HuH-7 (cell line): ENCODE measurements around the gene C17orf67.
"Not testable (repeated sequence)": the region's sequence is repeated elsewhere in the genome, so short reads cannot be mapped to it uniquely, and the experiment has no call there.

Experiments
- DNase-seq: peaks from one replicate; pipeline ENCODE4 v3.0.0; 2011; ENCODE audit warnings: low spot score

Gene C17orf67

DNA sequence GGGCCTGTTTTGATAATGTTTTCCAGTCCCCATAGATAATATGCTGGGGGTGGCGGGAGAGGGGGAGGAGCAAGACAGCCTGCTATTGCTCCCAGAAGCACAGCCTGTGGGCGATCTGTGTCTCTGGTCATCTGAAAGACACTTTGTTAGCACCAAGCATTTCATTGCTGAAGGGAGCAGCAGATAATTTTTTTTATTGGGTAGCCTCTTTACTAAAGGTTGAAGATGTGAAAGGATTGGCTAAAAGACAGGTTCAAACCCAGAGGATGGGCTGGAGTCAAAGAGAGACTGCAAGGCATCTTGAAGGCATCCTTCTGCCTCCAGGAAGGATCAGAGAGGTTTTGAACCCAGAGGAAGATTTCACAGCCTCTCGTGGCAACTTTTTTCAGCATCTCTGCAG lies 60.6 kb downstream of the C17orf67 start:
- no peak for DNase-seq

DNA sequence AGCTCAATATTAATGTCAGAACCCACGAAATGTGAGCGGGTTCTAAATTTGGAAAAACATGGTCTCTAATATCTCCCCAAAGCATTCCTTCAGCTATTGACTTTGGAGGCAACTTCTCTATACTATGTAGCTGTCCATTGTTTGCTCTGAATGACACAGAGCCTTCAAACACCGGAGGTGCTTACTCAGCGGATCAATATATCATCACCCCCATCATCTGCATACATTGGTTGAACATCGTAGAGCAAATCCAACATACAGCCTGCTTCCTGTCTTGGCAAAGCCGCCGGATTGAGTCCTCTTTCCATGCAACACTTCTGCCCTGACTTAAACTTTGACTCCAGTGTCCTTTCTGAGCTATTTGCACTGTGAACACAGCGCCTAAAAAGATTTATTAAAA lies 61.3 kb downstream of the C17orf67 start:
- no peak for DNase-seq

DNA sequence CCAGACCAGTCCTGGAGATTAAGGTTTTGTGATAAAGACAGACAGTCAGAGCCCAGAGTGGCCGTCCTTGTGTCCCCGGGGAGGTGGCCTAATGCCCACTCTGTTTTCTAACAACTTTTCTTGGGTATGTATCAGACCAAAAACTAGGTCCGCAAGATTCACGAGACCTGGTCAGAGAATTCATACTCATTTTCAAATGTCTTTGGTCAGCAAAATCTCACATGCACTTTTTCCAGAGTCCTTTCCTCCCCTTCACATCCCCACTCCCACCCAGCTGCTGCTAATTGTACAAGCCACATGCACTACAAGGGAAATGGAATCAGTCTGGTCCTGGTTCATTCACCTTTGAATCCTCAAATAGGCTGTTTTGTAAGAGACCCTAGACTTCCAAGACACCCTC lies 61.7 kb downstream of the C17orf67 start:
- no peak for DNase-seq

DNA sequence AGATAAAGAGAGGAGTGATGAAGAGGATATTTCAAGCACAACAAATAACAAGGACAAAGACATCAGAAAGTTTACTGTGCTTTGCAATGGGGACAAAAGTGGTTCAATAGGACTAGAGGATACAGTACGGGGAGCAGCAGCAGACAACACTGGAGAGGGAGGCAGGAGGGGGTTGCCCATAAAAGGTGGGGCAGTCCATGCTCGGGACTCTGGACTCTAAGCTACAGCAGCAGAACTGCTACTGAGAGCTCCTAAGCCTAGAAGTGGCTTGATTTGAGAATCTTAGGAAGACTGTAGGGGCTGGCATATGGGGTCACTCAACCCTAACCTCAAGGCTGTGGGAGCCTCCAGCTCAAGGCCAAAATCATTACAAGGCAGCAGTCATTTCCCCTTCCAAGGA lies 62.2 kb downstream of the C17orf67 start:
- DNase-seq: no peak

DNA sequence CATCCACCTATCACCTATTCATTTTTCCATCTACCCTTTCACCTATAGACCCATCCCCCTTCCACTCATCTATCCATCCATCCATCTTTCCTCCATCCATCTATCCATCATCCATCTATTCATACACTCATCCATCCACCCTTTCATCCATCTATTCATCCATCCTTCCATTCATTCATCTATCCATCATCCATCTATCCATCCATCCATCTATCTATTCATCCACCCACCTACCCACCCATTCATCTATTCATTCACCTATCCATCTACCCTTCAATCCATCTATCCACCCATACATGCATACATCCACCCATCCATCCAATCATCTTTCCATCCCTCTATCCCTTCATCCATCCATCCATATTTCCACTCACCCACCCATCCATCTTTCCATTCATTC lies 63.3 kb downstream of the C17orf67 start:
- no peak for DNase-seq

DNA sequence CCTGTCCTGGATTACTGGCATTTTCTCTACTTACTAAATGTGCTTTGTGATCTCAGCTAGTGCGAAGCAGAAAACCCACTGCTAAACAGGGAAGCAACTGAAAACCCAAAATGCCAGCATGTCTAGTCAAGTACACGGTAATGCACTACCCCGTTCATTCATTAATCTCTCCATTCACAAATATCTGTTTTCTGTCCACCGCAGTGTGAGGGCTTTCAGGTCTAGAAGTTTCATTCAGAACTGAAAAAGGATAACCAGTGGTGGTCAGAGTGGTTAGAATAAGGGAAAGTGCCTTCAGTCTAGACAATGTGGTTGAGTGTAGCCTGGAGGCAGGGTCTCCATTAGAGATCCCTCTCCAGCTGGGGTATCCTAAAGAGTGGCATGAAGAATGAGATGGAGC lies 68.3 kb downstream of the C17orf67 start:
- no peak for DNase-seq

DNA sequence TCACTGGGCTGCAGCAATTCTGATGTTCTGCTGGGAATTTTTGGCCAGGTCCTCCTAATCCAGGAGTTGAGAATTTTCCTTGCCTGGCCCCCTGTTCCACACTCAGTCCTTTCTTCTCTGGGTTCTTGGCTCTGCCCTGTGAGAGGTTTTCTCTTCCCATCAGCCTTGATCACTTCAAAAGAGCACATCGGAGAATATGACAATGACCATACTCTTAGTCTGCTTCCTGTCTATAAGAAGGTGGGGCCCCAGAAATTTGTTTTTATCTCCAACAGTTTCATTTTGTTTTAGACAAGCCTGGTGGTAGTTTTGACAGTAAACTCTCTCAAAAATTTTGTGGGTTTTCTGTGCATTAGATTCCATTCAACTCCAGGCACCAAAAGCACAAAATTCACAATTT lies 70.7 kb downstream of the C17orf67 start:
- no peak for DNase-seq

DNA sequence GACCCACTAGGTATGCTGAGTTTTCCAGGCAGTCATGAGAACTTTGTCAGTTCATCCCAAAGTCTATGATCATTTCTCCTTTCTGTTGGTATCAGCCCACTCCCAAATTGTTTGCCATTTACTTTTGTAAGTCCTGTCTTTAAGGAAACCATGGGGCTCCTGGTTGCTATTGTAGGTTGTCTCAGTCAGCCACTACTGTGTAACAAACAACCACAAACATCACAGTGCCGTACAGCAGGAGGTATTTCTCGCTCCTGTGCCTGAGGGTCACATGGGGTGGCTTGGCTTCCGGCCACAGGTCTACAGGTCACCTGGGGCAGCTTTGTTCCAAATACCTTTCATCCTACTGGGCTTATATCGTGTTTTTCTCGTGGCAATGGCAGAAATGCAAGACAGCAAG lies 71.6 kb downstream of the C17orf67 start:
- DNase-seq: no peak

DNA sequence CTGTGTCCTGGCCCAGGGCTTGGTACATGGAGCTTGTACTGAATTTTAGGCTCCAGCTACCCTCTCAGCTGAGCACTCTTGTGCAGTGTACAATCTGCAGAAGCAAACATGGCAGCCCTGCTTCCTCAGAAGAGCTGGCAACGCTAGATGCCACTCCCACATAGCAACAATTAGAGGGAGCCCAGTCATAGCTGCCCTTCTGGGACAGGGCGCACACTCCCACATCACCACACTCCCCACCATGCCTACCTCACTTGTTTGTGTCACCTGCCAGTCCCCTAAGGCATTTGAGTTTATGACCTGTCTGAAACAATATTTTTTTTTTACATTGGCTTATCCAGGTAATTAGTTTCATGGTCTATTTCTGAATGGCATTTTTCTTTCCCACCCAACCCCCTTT lies 72.3 kb downstream of the C17orf67 start:
- no peak for DNase-seq

DNA sequence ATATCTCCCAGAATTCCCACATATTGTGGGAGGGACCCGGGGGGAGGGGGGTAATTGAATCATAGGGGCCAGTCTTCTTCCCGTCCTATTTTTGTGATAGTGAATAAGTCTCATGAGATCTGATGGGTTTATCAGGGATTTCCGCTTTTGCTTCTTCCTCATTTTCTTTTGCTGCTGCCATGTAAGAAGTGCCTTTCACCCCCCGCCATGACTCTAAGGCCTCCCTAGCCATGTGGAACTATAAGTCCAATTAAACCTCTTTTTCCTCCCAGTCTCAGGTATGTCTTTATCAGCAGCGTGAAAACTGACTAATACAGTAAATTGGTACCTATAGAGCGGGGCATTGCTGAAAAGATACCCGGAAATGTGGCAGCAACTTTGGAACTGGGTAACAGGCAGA lies 76.1 kb downstream of the C17orf67 start:
- DNase-seq: not testable (repeated sequence)

DNA sequence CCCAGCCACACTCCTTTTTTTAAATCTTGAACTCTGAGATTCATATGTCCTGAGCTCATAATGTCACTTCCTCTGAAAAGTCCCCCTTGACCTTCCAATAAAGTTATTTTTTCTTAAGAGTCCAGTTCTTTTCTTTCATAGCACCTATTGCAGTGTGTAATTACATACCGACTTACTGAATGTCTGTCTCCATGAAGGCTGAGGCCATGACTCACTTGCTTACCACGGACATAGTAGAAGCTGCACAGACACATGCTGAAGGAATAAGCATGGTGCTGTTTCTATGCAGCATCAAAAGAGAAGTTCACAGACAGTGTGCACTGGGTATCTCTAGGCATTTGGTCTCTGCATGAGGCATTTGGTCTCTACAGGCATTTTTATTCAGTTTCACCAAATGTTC lies 77.2 kb downstream of the C17orf67 start:
- DNase-seq: no peak

DNA sequence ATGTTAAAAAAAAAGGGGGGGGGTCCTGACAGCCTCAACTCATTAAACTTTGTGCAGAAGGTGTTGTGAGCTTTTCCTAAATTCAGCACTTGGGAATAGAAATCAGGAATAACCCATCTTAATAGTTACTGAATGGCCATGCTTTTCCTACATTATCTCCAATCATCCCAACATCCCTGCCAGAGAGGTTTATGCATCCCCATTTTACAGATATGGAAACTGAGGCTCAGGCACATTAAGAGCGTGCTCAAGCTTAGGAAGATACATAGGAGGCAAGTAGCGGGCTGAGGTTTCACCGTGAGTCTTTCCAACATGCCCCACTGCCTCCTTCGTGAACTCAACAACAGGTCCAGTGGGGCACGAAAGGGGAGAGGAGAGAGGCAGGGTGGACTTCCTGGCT lies 78.4 kb downstream of the C17orf67 start:
- no peak for DNase-seq

DNA sequence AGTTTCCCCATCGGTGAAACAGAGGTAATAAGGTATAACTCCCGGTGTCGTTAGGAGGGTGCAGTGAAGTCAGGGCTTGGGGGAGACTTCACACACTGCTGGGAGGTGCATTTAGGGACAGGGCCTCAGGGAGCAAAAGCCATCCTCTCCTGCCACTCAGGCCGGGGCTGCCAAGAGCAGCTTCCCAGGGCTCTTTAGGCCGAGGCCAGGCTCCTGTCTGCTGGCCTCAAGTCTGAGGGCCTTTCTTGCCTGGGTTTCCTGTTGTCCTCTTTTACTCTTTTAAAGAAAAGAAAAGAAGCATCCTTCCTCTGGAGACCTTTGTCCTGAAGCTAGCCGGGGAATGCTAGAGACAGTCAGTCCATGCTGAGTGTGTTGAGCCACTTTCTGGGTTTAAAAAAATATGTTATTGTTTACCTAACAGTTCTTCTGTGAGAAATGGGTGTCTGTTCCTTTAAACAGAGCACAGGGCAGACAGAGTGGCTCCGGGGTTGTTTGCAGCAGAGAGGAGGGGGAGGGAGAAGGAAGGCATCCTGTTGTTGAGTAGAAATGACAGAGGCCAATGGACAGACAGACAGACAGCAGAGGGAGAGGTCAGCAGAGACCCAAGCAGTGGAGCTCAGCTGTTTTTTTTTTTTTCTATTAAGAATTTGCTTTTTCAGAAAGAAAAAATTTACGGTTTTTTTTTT lies 79.1 kb downstream of the C17orf67 start:
- DNase-seq: peak; percentile 17

DNA sequence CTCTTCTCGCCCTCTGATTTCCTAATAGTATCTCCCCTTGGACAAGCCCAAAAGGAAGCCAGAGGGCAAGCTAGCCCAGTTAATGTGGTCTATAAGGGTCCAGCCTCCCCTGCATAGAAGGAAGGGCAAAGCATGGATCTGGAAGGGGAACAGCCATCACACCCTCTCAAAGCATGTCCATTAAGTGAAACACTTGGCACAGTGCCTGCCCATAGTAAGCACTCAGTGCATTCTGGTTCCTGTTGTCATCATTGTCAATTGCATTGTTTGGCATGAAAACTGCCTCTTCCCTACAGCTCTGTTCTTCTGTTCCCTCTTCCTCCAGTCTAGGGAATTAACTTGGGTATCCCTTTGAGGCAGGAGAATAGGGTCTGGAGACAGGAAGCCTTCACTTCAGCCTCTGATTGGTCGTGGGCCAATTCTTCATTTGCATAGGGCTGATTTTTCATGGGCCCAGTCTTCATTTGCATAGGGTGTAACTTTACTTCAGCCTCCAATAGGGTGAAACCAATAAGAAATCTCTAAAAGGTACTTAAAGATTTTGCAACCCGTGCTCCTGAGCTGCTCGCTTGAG lies 81.4 kb downstream of the C17orf67 start:
- no peak for DNase-seq

DNA sequence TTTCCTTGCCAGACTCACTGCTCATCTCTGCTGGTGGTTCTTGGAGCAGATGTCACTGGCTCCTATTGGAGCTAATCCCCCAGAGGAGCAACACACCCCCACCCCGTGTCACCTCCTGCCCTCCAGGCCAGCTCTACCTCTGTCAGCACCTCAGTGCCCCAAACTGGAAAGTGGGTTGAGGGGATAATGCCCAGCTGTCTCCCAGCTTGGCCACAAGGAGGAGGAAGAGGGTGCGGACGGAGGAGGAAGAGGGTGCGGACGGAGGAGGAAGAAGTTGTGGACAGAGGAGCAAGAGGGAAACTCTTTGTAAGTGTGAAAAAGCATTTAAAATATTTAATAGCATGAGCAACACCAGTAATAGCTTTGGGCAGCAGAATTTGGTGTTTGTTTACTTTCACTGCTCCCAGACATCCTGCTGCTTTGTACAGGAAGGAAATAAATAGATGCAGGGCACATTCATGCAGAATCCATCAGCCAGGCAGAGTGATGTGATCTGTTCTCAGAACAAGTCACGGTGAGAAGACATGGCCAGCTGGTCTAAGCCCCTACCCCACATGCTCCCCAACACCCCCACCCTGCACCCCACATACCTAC lies 82.5 kb downstream of the C17orf67 start:
- no peak for DNase-seq

DNA sequence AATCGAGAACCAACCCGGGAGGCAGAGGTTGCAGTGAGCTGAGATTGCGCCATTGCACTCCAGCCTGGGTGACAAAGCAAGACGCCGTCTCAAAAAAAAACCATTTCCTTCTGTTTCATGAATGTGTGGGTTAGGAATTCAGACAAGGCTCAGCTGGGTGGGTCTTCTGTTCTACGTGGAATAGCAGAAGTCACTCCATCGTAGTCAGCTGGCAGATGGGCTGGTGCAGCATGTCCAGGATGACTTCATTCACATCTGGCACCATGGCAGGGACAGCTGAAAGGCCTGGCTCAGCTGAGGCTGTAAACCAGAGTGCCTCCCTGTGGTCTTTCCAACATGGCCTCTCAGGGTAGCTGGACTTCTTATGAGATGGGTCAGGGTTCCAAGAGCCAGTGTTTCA lies 89.0 kb downstream of the C17orf67 start:
- DNase-seq: no peak

DNA sequence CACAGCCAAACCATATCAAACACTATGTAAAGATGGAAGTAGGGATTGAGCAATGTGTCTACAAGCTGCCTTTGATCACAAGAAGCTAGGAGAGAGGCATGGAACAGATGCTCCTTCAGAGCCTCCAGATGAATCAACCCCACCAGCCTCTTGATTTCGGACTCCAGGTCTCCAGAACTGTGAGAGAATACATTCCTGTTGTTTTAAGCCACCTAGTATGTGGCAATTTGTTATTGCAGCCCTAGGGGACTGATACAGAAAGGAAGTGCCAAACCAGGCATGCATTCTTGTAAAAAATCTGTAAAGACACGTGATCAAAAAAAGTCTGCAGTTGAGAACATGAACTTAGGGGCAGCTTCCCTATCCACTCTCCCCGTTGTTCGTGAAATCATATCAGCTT lies 91.1 kb downstream of the C17orf67 start:
- no peak for DNase-seq
